Astrocyte of the cerebellum (primary cell): Measurements from ENCODE around the gene ADAMTS4.

ENCODE experiments used
- DNase-seq: peaks from one replicate; pipeline ENCODE4 v3.0.0-alpha.2; 2011; ENCODE audit warnings: low read depth
- H3K4me3 ChIP-seq: 2 replicates; pipeline ENCODE4 v1.5.1; 2011; ENCODE audit warnings: mild to moderate bottlenecking, low read depth, low read length, moderate library complexity
- in situ Hi-C: cut with HindIII; loops from 2 replicates; pipeline ENCODE4 v1.10.0; 2017; ENCODE audit warnings: low sequenced_read_pairs
- TF ChIP-seq, protein P1 (sequence below): IDR thresholded peaks from 2 replicates; pipeline ENCODE4 v1.5.1; 2012; ENCODE audit warnings: low read length, low read depth, moderate library complexity, mild to moderate bottlenecking; ENCODE audit errors: missing control alignments

Gene ADAMTS4

DNA sequence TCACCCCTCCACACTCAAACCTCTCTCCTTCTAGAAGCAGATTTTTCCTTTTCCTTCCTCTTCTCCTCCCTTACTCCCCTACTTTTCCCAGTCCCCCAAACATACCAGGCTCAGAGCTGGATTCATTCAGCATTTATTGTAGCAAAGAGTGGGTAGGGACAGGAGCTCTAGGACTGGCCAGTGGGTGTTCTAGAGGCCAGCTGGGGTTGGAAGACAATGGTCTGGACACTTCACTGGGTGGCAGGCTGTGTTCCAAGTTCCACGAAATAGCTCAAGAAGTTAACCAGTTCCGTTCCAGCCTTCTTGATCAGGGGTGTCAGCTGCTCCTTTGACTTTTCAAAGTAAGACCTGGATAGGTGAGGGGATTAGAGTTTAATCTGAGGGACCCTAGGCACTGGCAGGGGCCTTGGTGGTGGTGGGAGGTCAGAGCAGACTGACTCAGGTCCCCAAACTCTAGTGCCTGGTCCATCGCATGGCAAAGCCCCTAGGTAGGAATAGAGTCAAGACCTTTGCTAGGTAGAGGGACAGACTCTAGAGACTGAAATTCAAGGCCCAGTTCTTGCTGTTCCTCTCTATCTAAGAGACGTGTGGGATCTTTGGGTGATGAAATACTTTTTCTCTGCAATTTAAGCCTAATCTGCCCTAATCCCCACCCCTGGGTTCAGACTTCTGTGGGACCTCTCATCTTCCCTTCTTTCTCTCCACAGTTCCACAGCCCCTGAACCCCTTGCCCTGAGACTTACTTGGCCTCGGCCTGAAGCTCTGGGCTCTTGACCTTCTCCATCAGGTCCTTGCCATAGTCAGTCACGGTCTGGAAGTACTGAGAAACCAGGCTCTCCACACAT lies 23.5 kb upstream of the ADAMTS4 start:
- in situ Hi-C loops = loop anchor here (25.0 kb wide), 1 partner anchor 515 kb away; the partner anchor contains the start of gene DUSP12
- TF ChIP-seq, protein P1, sequence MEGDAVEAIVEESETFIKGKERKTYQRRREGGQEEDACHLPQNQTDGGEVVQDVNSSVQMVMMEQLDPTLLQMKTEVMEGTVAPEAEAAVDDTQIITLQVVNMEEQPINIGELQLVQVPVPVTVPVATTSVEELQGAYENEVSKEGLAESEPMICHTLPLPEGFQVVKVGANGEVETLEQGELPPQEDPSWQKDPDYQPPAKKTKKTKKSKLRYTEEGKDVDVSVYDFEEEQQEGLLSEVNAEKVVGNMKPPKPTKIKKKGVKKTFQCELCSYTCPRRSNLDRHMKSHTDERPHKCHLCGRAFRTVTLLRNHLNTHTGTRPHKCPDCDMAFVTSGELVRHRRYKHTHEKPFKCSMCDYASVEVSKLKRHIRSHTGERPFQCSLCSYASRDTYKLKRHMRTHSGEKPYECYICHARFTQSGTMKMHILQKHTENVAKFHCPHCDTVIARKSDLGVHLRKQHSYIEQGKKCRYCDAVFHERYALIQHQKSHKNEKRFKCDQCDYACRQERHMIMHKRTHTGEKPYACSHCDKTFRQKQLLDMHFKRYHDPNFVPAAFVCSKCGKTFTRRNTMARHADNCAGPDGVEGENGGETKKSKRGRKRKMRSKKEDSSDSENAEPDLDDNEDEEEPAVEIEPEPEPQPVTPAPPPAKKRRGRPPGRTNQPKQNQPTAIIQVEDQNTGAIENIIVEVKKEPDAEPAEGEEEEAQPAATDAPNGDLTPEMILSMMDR = no peak
- H3K4me3 ChIP-seq = no peak overlapping the region
- no peak for DNase-seq

DNA sequence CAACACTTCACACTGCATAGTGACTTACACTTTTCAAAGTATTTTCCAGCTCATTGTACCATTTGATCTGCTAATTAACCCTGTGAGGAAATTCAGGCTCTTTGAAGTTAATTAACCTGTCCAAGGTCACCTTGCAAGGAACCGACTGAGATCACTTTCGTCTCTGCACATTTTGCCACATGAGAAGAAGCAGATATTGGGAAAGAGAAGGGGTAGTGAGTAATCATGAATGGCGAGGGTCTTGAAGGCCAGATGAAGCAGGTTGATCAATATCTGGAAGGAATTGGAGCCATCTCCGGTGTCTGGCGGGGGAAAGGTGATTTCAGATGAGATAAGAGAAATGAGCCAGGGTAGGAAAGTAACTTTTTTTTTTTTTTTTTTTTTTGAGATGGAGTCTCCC lies 21.1 kb upstream of the ADAMTS4 start:
- TF ChIP-seq, protein P1 = no peak
- no peak overlapping the region for H3K4me3 ChIP-seq
- in situ Hi-C loops = loop anchor here (25.0 kb wide), 1 partner anchor 517 kb away; the partner anchor contains the start of gene DUSP12
- no peak for DNase-seq

DNA sequence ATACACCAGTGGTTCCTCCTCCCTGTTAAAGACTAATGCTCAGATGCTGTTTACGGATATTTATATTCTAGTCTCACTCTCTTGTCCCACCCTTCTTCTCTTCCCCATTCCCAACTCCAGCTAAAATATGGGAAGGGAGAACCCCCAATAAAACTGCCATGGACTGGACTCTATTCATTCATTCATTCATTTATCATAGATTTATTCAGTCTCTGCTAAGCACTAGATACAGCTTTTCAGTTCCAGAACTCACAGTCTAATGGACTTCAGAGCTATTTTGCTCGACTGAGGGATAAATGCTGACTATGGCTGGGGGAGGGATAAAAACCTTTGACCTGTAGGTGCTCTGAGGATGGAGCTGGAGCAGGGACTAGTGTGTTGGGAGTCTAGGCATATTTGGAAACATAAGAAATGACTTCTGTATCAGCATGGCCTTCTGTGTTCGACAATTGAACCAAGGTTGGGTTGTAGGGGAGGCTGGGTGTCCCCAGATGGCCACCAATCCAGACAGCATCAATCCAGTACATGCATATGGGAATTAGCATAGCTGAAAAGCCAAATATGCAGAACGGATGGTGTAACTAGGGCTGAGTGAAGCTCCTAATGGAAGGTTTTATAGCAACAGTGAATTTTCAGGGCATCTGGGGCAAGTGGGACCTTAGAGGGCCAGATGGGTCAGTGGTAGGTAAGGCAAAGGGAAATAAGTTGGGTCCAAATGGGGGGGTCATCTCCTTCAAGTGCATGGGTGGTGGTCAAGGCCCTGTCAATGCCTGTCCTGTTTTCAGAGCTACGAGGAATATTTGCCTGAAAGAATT lies 20.4 kb upstream of the ADAMTS4 start:
- no peak overlapping the region for H3K4me3 ChIP-seq

DNA sequence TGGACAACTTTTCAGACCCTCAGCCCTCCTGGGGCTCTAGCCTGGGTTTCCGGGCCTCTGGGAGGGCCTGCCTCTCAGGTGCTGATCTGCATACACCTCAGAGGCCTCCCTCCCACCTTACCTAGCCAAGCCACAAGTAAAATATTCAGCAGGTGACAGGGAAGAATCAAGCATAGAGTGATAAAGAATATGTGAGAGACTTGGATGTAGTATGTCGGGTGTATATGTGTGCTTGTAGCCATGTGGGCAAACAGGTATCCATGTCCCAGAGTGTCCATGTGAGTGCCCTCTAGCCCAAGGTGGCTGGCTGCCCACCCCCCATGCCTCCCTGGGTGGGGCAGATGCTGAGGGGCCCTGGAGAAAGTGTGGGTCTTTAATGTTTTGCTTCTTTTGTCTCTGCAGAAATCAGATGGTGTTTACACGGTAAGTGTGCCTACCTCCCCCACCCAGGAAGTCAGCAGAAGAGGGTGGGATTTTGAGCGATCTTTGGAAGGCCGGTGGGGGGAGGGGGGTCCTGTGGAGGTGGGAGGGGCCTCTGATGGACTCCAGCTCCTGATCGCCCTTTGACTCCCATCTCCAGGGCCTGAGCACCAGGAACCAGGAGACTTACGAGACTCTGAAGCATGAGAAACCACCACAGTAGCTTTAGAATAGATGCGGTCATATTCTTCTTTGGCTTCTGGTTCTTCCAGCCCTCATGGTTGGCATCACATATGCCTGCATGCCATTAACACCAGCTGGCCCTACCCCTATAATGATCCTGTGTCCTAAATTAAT lies 19.6 kb upstream of the ADAMTS4 start:
- TF ChIP-seq, protein P1 = no peak
- no peak overlapping the region for H3K4me3 ChIP-seq
- in situ Hi-C loops = loop anchor here (25.0 kb wide), 1 partner anchor 519 kb away; the partner anchor contains the start of gene DUSP12
- no peak for DNase-seq

More for the DNA sequence above, 20.4 kb upstream of the ADAMTS4 start:
- no peak for DNase-seq
- TF ChIP-seq, protein P1 = no peak
- in situ Hi-C loops = loop anchor here (25.0 kb wide), 1 partner anchor 518 kb away; the partner anchor contains the start of gene DUSP12

DNA sequence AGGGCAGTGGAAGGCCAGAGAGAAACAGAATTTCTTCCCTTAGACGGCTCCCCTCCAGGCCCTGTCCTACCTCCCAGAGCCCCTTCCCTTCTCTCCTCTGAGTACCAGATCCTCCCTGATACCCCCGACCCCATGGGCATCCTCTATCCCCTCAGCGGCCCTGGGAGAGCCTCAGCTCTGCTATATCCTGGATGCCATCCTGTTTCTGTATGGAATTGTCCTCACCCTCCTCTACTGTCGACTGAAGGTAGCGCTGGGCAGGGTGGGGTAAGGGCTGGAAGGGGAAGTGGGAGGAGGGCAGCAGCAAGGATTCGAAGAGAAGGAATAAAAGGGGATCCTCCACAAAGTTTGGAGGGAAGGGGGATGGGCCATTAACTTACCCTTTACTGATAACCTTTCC lies 19.0 kb upstream of the ADAMTS4 start:
- TF ChIP-seq, protein P1 = no peak
- no peak for DNase-seq
- no peak overlapping the region for H3K4me3 ChIP-seq
- in situ Hi-C loops = loop anchor here (25.0 kb wide), 1 partner anchor 519 kb away; the partner anchor contains the start of gene DUSP12
